GM23338 (cell line): ENCODE measurements around the gene SMPDL3B.

Experiments used
- EZH2 ChIP-seq: fragments of 200-600 bp; sonication (generic); IDR thresholded peaks from one replicate; pipeline ENCODE4 v1.8.0; 2017; ENCODE audit warnings: antibody characterized with exemption, mild to moderate bottlenecking, low read depth; ENCODE audit not compliant: unreplicated experiment
- EZH2phosphoT487 ChIP-seq: fragments of 200-600 bp; sonication (generic); IDR thresholded peaks from one replicate; pipeline ENCODE4 v1.8.1; 2018; ENCODE audit warnings: antibody characterized with exemption; ENCODE audit not compliant: unreplicated experiment
- TF ChIP-seq, protein P1 (sequence below), 2 experiments: fragments of 200-600 bp in 1 of 2; sonication (generic) in 1 of 2; conservative IDR thresholded peaks; 2 replicates each; pipeline versions ENCODE4 v1.5.1 to v1.6.1; 2016 to 2017; ENCODE audit warnings: antibody characterized with exemption in 2 of 2, low read depth in 2 of 2, mild to moderate bottlenecking in 2 of 2, moderate library complexity in 1 of 2

DNA sequence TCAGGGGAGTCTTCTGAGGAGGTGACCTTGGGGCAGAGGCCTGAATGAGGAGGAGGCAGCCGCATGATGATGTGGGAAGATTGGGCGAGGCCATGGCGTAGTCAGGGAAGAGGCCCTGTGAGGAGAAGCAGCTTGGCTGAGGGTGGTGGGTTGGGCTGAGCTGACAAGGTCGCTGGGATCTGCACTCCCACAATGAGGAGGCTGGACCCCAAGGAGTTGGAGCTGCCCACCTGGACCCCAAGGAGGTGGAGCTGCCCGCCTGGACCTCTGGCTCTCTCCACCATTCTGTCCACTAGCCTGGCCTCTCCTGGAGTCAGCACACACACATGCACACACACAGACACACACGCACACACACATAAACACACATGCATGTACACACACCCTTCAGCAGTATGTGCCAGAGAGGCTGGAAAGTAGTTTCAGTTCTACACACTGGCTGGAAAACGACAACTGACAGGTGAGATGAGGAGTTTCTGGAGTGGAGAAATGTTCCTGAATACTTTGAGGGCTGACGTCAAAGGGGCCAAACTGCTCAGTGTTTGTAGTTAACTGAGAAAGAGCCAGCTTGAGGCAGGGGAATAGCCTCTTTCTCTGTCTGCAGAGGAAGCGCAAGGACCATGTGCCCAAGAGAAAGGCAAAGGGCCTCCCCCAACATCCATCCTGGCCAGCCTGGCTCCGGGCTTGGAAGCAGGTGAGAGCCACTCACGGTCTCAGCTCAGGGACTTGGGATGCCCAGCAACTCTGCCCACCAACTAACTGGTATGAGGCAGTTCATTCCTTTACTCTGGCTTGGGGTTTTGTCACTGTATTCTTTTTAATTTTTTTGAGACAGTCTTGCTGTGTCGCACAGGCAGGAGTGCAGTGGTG, 7.1 kb downstream of the SMPDL3B start:
- TF ChIP-seq, protein P1, sequence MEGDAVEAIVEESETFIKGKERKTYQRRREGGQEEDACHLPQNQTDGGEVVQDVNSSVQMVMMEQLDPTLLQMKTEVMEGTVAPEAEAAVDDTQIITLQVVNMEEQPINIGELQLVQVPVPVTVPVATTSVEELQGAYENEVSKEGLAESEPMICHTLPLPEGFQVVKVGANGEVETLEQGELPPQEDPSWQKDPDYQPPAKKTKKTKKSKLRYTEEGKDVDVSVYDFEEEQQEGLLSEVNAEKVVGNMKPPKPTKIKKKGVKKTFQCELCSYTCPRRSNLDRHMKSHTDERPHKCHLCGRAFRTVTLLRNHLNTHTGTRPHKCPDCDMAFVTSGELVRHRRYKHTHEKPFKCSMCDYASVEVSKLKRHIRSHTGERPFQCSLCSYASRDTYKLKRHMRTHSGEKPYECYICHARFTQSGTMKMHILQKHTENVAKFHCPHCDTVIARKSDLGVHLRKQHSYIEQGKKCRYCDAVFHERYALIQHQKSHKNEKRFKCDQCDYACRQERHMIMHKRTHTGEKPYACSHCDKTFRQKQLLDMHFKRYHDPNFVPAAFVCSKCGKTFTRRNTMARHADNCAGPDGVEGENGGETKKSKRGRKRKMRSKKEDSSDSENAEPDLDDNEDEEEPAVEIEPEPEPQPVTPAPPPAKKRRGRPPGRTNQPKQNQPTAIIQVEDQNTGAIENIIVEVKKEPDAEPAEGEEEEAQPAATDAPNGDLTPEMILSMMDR (conservative IDR thresholded peaks at IDR 0.05; ENCODE audit: low read depth in 2 of 2) = no peak
- TF ChIP-seq EZH2 (no peak), EZH2phosphoT487 (no peak)
